Heart left ventricle (tissue), 16 donors: Measurements from ENCODE around the gene TMEM170B. TPM values are rescaled to one million over a fixed set of nuclear protein-coding genes. Genes with fewer than 3 reads are reported as not detected.

ENCODE experiments used
- ATAC-seq, 4 donors: fragments of 200-7000 bp; cut with Tn5 transposase; one replicate each; pipeline ENCODE4 v1.9.1; 2020 to 2022; ENCODE audit warnings: moderate library complexity in 4 of 4, mild to moderate bottlenecking in 3 of 4, moderate number of reproducible peaks in 1 of 4
- DNase-seq, 5 donors: peaks; one replicate each; pipeline ENCODE4 v3.0.0-alpha.2; 2020
- H3K27ac ChIP-seq, 12 donors: fragments of 200-600 bp; sonication (generic) in 4 of 12; one replicate each; pipeline versions ENCODE4 v1.5.0 to v1.8.0; 2016 to 2022; ENCODE audit warnings: mild to moderate bottlenecking in 2 of 12
- H3K27me3 ChIP-seq, 9 donors: fragments of 200-600 bp; sonication (generic) in 2 of 9; one replicate each; pipeline versions ENCODE4 v1.5.1 to v1.8.0; 2016 to 2022; ENCODE audit warnings: mild to moderate bottlenecking in 3 of 9
- H3K36me3 ChIP-seq, 9 donors: fragments of 200-600 bp; sonication (generic) in 2 of 9; one replicate each; pipeline versions ENCODE4 v1.5.0 to v1.8.0; 2018 to 2022; ENCODE audit warnings: mild to moderate bottlenecking in 2 of 9
- H3K4me1 ChIP-seq, 12 donors: fragments of 200-600 bp; sonication (generic) in 4 of 12; one replicate each; pipeline versions ENCODE4 v1.5.0 to v1.8.0; 2016 to 2022; ENCODE audit warnings: mild to moderate bottlenecking in 3 of 12
- H3K4me3 ChIP-seq, 12 donors: fragments of 200-600 bp; sonication (generic) in 4 of 12; one replicate each; pipeline versions ENCODE4 v1.5.0 to v1.8.0; 2017 to 2022; ENCODE audit warnings: mild to moderate bottlenecking in 9 of 12, moderate library complexity in 4 of 12
- H3K9me3 ChIP-seq, 12 donors: fragments of 200-600 bp; sonication (generic) in 4 of 12; one replicate each; pipeline versions ENCODE4 v1.5.0 to v1.8.0; 2016 to 2022; ENCODE audit warnings: mild to moderate bottlenecking in 1 of 12
- POLR2A ChIP-seq, 2 donors: fragments of 450-650 bp; IDR thresholded peaks; one replicate each; pipeline ENCODE4 v1.6.1; 2017; ENCODE audit warnings: antibody characterized with exemption in 2 of 2, mild to moderate bottlenecking in 2 of 2, moderate library complexity in 2 of 2
- WGBS, 4 donors: extraction: QIAGEN DNeasy Blood & Tissue Kit in 2 of 4; methylation state at CpG; one replicate each; pipeline versions ENCODE4 v1.1.5 to v1.1.7; 2013 to 2018; 5-methylcytosine and 5-hydroxymethylcytosine counted together
- intact Hi-C, 10 donors: fragments of 100-400 bp; cut with DNase I; formaldehyde crosslinking; loops; one replicate each; pipeline versions ENCODE4 v1.11.1 to v1.14.2; 2022
- polyA plus RNA-seq, 2 donors: library from polyadenylated mRNA; stranded (reverse); fragments of 200-250 nt; gene quantifications; one replicate each; pipeline ENCODE4 v1.2.3, GENCODE V29; 2013
- total RNA-seq, 9 donors: library from RNA; depleted of rRNA in 2 of 9; stranded (reverse); fragments of >200 nt in 2 of 9; fragmentation: NEBNext Ultra II Directional in 3 of 9; extraction: Animal tissue kit (Norgen Biotek cat#: 25700) in 3 of 9; gene quantifications; one replicate each; pipeline versions ENCODE4 v1.1.0 to v1.2.4, GENCODE V29; 2016 to 2023
- TF ChIP-seq, protein P1 (sequence below), 12 donors: fragments of 200-600 bp; sonication (generic) in 4 of 12; IDR thresholded peaks; one replicate each; pipeline versions ENCODE4 v1.5.0 to v1.8.0; 2018 to 2022; ENCODE audit warnings: antibody characterized with exemption in 12 of 12, mild to moderate bottlenecking in 5 of 12
- donor health status: ischemic (EF 13 %, LVEDD 7.1; RV severe dilation, severe dysfunction).
- donor health status: healthy with polysubstance abuse.
- donor health status: DM: no; HTN: yes; CAD: no.
- donor health status: DM: no; HTN: no; CAD: no.
- donor health status: ischemic (EF 25% LVEDD 6.9; RV normal size, moderate dysfunction).
- donor health status: ischemic (EF 25% LVEDD 5.7; RV mildly dilated, moderate dysfunction).
- donor health status: healthy.
- donor health status: DM: yes; HTN: yes; CAD: no.
- donor health status: ischemic (EF 35%, LVEDD 5.7; RV mildly dilated, moderate dysfunction).
- donor health status: nonischemic (EF 11% LVEDD 7.7; RV severe dilation, severe dysfunction).
- donor health status: DM: yes; HTN: yes; CAD: no.
- donor health status: PGD.
- donor health status: ischemic (EF 29% LVEDD 5.4; RV normal size, mild dysfunction).
- donor health status: nonischemic (EF 23%, LVEDD 6.1; RV moderate dilation, normal function).

Gene TMEM170B
- total and polyA plus RNA-seq, 11 donors, result 1.0 to 5.9 (median 3.9) TPM

GRCh38 chr6:11495565-11496145 is 41.9 kb upstream of the TMEM170B start:
- WGBS, 4 donors, result 70 to 82% (median 74%) methylated on average over 4 of the region's 4 CpGs
- intact Hi-C loops, result loop anchor here (1.0 to 10.0 kb wide), 14 partner anchors 79 to 543 kb away; partner anchors contain the start of gene NEDD9 (in 1 of the 10)
- no peak overlapping the region for H3K4me3 ChIP-seq
- H3K27me3 ChIP-seq, result no peaks in the 10 kb centered on the region
- ATAC-seq, result no peak
- peak overlapping the region in 4 of 12 donors; percentile 12 to 56 (median 38) for H3K27ac ChIP-seq
- no peaks in the 10 kb centered on the region for H3K36me3 ChIP-seq
- peaks cover 0 to 2% (median 0%) of the 10 kb centered on the region in 12 donors for H3K9me3 ChIP-seq
- TF ChIP-seq POLR2A (IDR thresholded peaks at IDR 0.05), result no peak
- TF ChIP-seq, protein P1, sequence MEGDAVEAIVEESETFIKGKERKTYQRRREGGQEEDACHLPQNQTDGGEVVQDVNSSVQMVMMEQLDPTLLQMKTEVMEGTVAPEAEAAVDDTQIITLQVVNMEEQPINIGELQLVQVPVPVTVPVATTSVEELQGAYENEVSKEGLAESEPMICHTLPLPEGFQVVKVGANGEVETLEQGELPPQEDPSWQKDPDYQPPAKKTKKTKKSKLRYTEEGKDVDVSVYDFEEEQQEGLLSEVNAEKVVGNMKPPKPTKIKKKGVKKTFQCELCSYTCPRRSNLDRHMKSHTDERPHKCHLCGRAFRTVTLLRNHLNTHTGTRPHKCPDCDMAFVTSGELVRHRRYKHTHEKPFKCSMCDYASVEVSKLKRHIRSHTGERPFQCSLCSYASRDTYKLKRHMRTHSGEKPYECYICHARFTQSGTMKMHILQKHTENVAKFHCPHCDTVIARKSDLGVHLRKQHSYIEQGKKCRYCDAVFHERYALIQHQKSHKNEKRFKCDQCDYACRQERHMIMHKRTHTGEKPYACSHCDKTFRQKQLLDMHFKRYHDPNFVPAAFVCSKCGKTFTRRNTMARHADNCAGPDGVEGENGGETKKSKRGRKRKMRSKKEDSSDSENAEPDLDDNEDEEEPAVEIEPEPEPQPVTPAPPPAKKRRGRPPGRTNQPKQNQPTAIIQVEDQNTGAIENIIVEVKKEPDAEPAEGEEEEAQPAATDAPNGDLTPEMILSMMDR (IDR thresholded peaks at IDR 0.05), result no peak
- DNase-seq, result no peak
- H3K4me1 ChIP-seq, result peaks cover 0 to 23% (median 6%) of the 10 kb centered on the region in 12 donors

DNA sequence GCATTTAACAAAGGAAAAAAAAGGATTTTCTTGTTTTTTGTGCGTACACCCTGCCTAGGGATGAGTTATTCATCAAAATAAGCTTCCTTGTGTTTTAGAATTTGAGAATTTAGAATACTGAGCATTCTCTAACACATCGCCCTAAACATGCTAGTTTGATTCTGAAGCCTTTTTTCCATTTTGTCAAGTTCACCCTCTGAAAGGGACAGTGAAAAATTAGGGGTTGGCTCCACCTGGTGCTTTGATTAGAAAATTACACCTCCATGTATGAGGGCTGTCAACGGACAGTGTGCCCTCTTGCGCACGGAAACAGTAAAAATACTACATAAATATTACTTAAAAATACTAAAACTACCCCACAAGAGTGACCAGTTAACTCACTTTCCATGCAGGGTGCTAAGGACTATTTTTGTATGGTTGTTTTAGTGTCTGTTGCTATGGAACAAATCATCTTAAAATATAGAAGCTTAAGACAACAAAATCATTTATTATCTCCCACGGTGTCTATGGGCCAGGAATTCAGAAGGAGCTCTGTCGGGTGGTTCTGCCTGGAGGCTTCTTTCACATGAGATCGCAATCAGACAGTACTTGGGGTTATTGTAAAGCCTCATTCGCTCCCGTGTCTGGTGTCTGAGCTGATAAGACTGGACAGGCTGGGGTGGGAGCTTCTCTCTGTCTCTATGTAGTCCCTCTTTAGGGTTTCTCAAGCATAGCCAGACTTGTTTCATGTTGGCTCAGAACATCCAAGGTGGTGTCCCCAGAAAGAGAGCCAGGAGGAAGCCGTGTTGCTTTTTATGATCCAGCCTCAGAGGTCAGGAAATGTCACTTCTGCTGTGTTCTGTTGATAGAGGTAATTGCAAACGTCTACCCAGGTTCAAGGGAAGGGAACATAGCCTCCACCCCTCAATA is 41.1 kb upstream of the TMEM170B start:
- 21 to 29% (median 25%) methylated on average over 12 of the region's 12 CpGs for WGBS, 4 donors
- TF ChIP-seq, protein P1 (IDR thresholded peaks at IDR 0.05), result peak; percentile 73 to 98 (median 92)
- no peak for TF ChIP-seq POLR2A (IDR thresholded peaks at IDR 0.05)
- Histone ChIP-seq H3K27ac (peak overlapping the region in 4 of 12 donors; percentile 12 to 56 (median 38)), H3K4me1 (peaks cover 0 to 23% (median 6%) of the 10 kb centered on the region in 12 donors), H3K4me3 (no peak overlapping the region), H3K36me3 (no peaks in the 10 kb centered on the region), H3K9me3 (peaks cover 0 to 7% (median 0%) of the 10 kb centered on the region in 12 donors), H3K27me3 (no peaks in the 10 kb centered on the region)
- intact Hi-C loops, result loop anchor here (1.0 to 10.0 kb wide), 14 partner anchors 78 to 544 kb away; partner anchors contain the start of gene NEDD9 (in 1 of the 10)
- peak; percentile 69 to 94 (median 90) for ATAC-seq
- DNase-seq, result peak in 4 of 5 donors; percentile 33 to 76 (median 61)

- 90 to 96% (median 92%) methylated on average over 9 of the region's 9 CpGs for WGBS, 4 donors
- Histone ChIP-seq H3K36me3 (no peaks in the 10 kb centered on the region), H3K27me3 (no peaks in the 10 kb centered on the region), H3K9me3 (peaks cover 0 to 7% (median 0%) of the 10 kb centered on the region in 12 donors), H3K4me3 (no peak overlapping the region), H3K27ac (no peak overlapping the region), H3K4me1 (peaks cover 0 to 23% (median 6%) of the 10 kb centered on the region in 12 donors)
- TF ChIP-seq, protein P1 (IDR thresholded peaks at IDR 0.05), result no peak
- no peak for TF ChIP-seq POLR2A (IDR thresholded peaks at IDR 0.05)
- ATAC-seq (no peak), DNase-seq (no peak)
- intact Hi-C loops, result loop anchor here (2.0 to 10.0 kb wide), 12 partner anchors 78 to 545 kb away; partner anchors contain the start of gene NEDD9 (in 1 of the 10)
These were observed 40.4 kb upstream of the TMEM170B start for GRCh38 chr6:11497107-11497506.
